Panc1 (cell line): ENCODE measurements around the gene SQOR. TPM values are rescaled to one million over a fixed set of nuclear protein-coding genes. Genes with fewer than 3 reads are reported as not detected.

ENCODE experiments used
- ATAC-seq: fragments of 200-7000 bp; cut with Tn5 transposase; 2 replicates; pipeline ENCODE4 v1.9.1; 2020; ENCODE audit warnings: mild to moderate bottlenecking, moderate library complexity
- BruUV-seq: library from RNA; stranded (reverse); fragments of 400-500 nt; replicated peaks from 2 replicates; lab custom pipeline; 2021; lab: Mats Ljungman, UMichigan
- CTCF ChIA-PET: fragments of 300-600 bp; sonication (Branson Sonifier 250); formaldehyde crosslinking; loops from one replicate; lab custom pipeline; 2022; ENCODE audit warnings: antibody characterized with exemption; lab: Charles Lee
- POLR2A ChIA-PET: fragments of 300-600 bp; sonication (Branson Sonifier 250); formaldehyde crosslinking; loops from one replicate; lab custom pipeline; 2022; ENCODE audit warnings: antibody characterized with exemption; lab: Charles Lee
- DNase-seq: peaks from one replicate; pipeline ENCODE4 v3.0.0-alpha.2; 2010; ENCODE audit warnings: low read depth, low spot score
- H3K27ac ChIP-seq: 2 replicates; pipeline ENCODE4 v1.5.1; 2011; ENCODE audit warnings: mild to moderate bottlenecking, low read length, inconsistent platforms
- H3K27me3 ChIP-seq: fragments of 200-500 bp; sonication (Bioruptor generic); 2 replicates; pipeline ENCODE4 v1.6.0; 2014; ENCODE audit warnings: low read length, inconsistent platforms; ENCODE audit not compliant: control insufficient read depth, insufficient read depth
- H3K36me3 ChIP-seq: fragments of 200-500 bp; sonication (Bioruptor generic); 2 replicates; pipeline ENCODE4 v1.5.1; 2014; ENCODE audit warnings: inconsistent platforms, mild to moderate bottlenecking, low read length, moderate library complexity; ENCODE audit not compliant: control insufficient read depth, insufficient read depth
- H3K4me1 ChIP-seq: 2 replicates; pipeline ENCODE4 v1.5.1; 2011; ENCODE audit warnings: inconsistent platforms, mild to moderate bottlenecking, low read length, moderate library complexity; ENCODE audit not compliant: control insufficient read depth, insufficient read depth
- H3K4me3 ChIP-seq, 2 experiments: 2 replicates each; pipeline ENCODE4 v1.5.1; 2011 to 2012; ENCODE audit warnings: low read depth in 2 of 2, low read length in 2 of 2, mild to moderate bottlenecking in 2 of 2, inconsistent platforms in 1 of 2, moderate library complexity in 1 of 2
- H3K9me3 ChIP-seq: fragments of 200-500 bp; sonication (Bioruptor generic); 2 replicates; pipeline ENCODE4 v1.5.1; 2014; ENCODE audit warnings: low read depth, mild to moderate bottlenecking, inconsistent platforms, low read length, moderate library complexity; ENCODE audit not compliant: control insufficient read depth, insufficient read depth
- CTCF ChIP-seq: fragments of 450-650 bp; IDR thresholded peaks from 2 replicates; pipeline ENCODE4 v1.5.1; 2017; ENCODE audit warnings: mild to moderate bottlenecking
- POLR2AphosphoS5 ChIP-seq: IDR thresholded peaks from 2 replicates; pipeline ENCODE4 v1.6.1; 2012; ENCODE audit warnings: mild to moderate bottlenecking, low read depth, low read length, moderate library complexity
- REST ChIP-seq, 2 experiments: IDR thresholded peaks; 2 replicates each; pipeline ENCODE4 v1.6.1; 2011 to 2012; ENCODE audit warnings: low read depth in 2 of 2, control low read depth in 1 of 2, low read length in 1 of 2, mild to moderate bottlenecking in 1 of 2, moderate library complexity in 1 of 2; ENCODE audit not compliant: insufficient read depth in 1 of 2
- SIN3A ChIP-seq: IDR thresholded peaks from 2 replicates; pipeline ENCODE4 v1.6.1; 2012; ENCODE audit warnings: low read depth, mild to moderate bottlenecking, low read length, moderate library complexity, borderline replicate concordance; ENCODE audit not compliant: insufficient read depth
- TCF7L2 ChIP-seq: IDR thresholded peaks from 2 replicates; pipeline ENCODE4 v1.6.1; 2011; ENCODE audit warnings: mild to moderate bottlenecking, low read depth, low read length, inconsistent platforms
- in situ Hi-C: cut with HindIII; loops from 2 replicates; pipeline ENCODE4 v1.10.0; 2016; ENCODE audit warnings: low sequenced_read_pairs, low pct_unique_long_range_greater_than_20kb
- intact Hi-C: fragments of 100-400 bp; cut with micrococcal nuclease; formaldehyde crosslinking; loops from one replicate; pipeline ENCODE4 v1.10.0; 2022; ENCODE audit not compliant: unreplicated experiment
- total RNA-seq: library from RNA; stranded (reverse); gene quantifications from one replicate; pipeline ENCODE4 v1.2.1, GENCODE V29; 2021; ENCODE audit not compliant: unreplicated experiment

The SQOR gene
- total RNA-seq, 1 experiment from 2014 or later, result 62.2 TPM

- intact Hi-C loops, result no loop called here
- no peaks in the 10 kb centered on the region; the same call in 1 of the 2 replicates for H3K36me3 ChIP-seq
- POLR2A ChIA-PET, result no interaction called here
Measured at GRCh38 chr15:45664451-45664850, 29.6 kb downstream of the SQOR start.

GRCh38 chr15:45665261-45665660 lies 30.4 kb downstream of the SQOR start:
- Histone ChIP-seq H3K27me3 (no peaks in the 10 kb centered on the region), H3K4me1 (no peaks in the 10 kb centered on the region), H3K27ac (no peak overlapping the region), H3K4me3 (no peak overlapping the region), H3K36me3 (no peaks in the 10 kb centered on the region; the same call in 1 of the 2 replicates), H3K9me3 (no peaks in the 10 kb centered on the region)
- DNase-seq (no peak), ATAC-seq (no peak)
- POLR2A ChIA-PET, result interaction anchor here (0.7 kb wide), 1 partner anchor 77 kb away, joined by 8 read pairs; no protein-coding TSS in a partner anchor
- in situ Hi-C loops, result no loop called here
- intact Hi-C loops, result no loop called here
- BruUV-seq, result no TSS peak
- TF ChIP-seq CTCF, result no peak
- no peak for TF ChIP-seq POLR2AphosphoS5
- no peak for TF ChIP-seq SIN3A
- no peak for TF ChIP-seq REST (IDR thresholded peaks at IDR 0.05; ENCODE audit: insufficient read depth in 1 of 2, low read depth in 2 of 2, low read length in 1 of 2)
- no peak for TF ChIP-seq TCF7L2
- CTCF ChIA-PET, result interaction anchor here (0.7 kb wide), 2 partner anchors 482 to 1032 kb away, joined by 5 to 8 read pairs; no protein-coding TSS in a partner anchor

More at GRCh38 chr15:45664451-45664850, 29.6 kb downstream of the SQOR start:
- Histone ChIP-seq H3K27ac (no peak overlapping the region), H3K4me1 (0 out of 2 replicates have a peak, but pooled peaks cover 4% of the 10 kb centered on the region), H3K4me3 (no peak overlapping the region), H3K9me3 (no peaks in the 10 kb centered on the region), H3K27me3 (no peaks in the 10 kb centered on the region)
- in situ Hi-C loops, result no loop called here
- ATAC-seq (no peak), DNase-seq (no peak)
- no TSS peak for BruUV-seq
- TF ChIP-seq POLR2AphosphoS5, result no peak
- no peak for TF ChIP-seq REST (IDR thresholded peaks at IDR 0.05; ENCODE audit: insufficient read depth in 1 of 2, low read depth in 2 of 2, low read length in 1 of 2)
- TF ChIP-seq SIN3A, result no peak
- no peak for TF ChIP-seq CTCF
- CTCF ChIA-PET, result interaction anchor here (0.5 to 0.6 kb wide), 2 partner anchors 155 to 213 kb away, joined by 3 to 4 read pairs; no protein-coding TSS in a partner anchor
